GM23338 (cell line): ENCODE data around the gene TIMM23B. TPM values are rescaled to one million over a fixed set of nuclear protein-coding genes. Genes with fewer than 3 reads are reported as not detected.
"Not testable (repeated sequence)": the region's sequence is repeated elsewhere in the genome, so short reads cannot be mapped to it uniquely, and the experiment has no call there.

ENCODE experiments used
- ATAC-seq: fragments of 200-7000 bp; cut with Tn5 transposase; 3 replicates; pipeline ENCODE4 v1.9.1; 2020
- DNase-seq: peaks from one replicate; pipeline ENCODE4 v3.0.0-alpha.2; 2015; ENCODE audit warnings: low spot score
- H2AFZ ChIP-seq: fragments of 200-600 bp; sonication (generic); 2 replicates; pipeline ENCODE4 v1.8.0; 2016; ENCODE audit warnings: antibody characterized with exemption, mild to moderate bottlenecking, moderate library complexity
- H3F3A ChIP-seq: fragments of 200-600 bp; sonication (generic); replicated peaks from 2 replicates; pipeline ENCODE4 v1.8.0; 2017; ENCODE audit warnings: antibody characterized with exemption, mixed run types, low read depth
- H3K27ac ChIP-seq: fragments of 200-600 bp; sonication (generic); 2 replicates; pipeline ENCODE4 v1.6.1; 2016; ENCODE audit warnings: low read depth
- H3K27me3 ChIP-seq: fragments of 200-600 bp; sonication (generic); 2 replicates; pipeline ENCODE4 v1.8.0; 2016; ENCODE audit warnings: mild to moderate bottlenecking, mixed run types, moderate library complexity; ENCODE audit not compliant: insufficient read depth
- H3K36me3 ChIP-seq: fragments of 200-600 bp; sonication (generic); 2 replicates; pipeline ENCODE4 v1.8.0; 2016; ENCODE audit warnings: mild to moderate bottlenecking; ENCODE audit not compliant: insufficient read depth
- H3K4me1 ChIP-seq: fragments of 200-600 bp; sonication (generic); 2 replicates; pipeline ENCODE4 v1.8.0; 2016; ENCODE audit warnings: mild to moderate bottlenecking, moderate library complexity; ENCODE audit not compliant: insufficient read depth
- H3K4me2 ChIP-seq: fragments of 200-600 bp; sonication (generic); 2 replicates; pipeline ENCODE4 v1.7.1; 2017; ENCODE audit warnings: mixed run types
- H3K4me3 ChIP-seq: fragments of 200-600 bp; sonication (generic); 2 replicates; pipeline ENCODE4 v1.6.1; 2016; ENCODE audit warnings: mixed run types
- H3K79me2 ChIP-seq: fragments of 200-600 bp; sonication (generic); replicated peaks from 2 replicates; pipeline ENCODE4 v1.8.0; 2017; ENCODE audit warnings: mild to moderate bottlenecking; ENCODE audit not compliant: insufficient read depth
- H3K9me2 ChIP-seq: fragments of 200-600 bp; sonication (generic); 2 replicates; pipeline ENCODE4 v1.8.0; 2017; ENCODE audit not compliant: insufficient read depth
- H4K20me1 ChIP-seq: fragments of 200-600 bp; sonication (generic); replicated peaks from 2 replicates; pipeline ENCODE4 v1.8.0; 2017; ENCODE audit warnings: mild to moderate bottlenecking; ENCODE audit not compliant: insufficient read depth
- H3K27ac Mint-ChIP-seq: 2 replicates; pipeline ENCODE4 v1.8.0; 2020; ENCODE audit warnings: inconsistent platforms, mild to moderate bottlenecking, moderate library complexity, mixed read lengths
- H3K27me3 Mint-ChIP-seq: 3 replicates; pipeline ENCODE4 v1.8.0; 2022; ENCODE audit warnings: low read depth, mild to moderate bottlenecking, moderate library complexity, mixed read lengths, inconsistent platforms; ENCODE audit not compliant: insufficient read depth, poor library complexity
- H3K36me3 Mint-ChIP-seq: 3 replicates; pipeline ENCODE4 v1.8.0; 2021; ENCODE audit warnings: low read depth, mild to moderate bottlenecking, inconsistent platforms, moderate library complexity, mixed read lengths
- H3K4me1 Mint-ChIP-seq: 3 replicates; pipeline ENCODE4 v1.8.0; 2020; ENCODE audit warnings: mild to moderate bottlenecking, inconsistent platforms, mixed read lengths
- H3K4me3 Mint-ChIP-seq: 3 replicates; pipeline ENCODE4 v1.8.0; 2021; ENCODE audit warnings: moderate library complexity, mild to moderate bottlenecking, inconsistent platforms, mixed read lengths
- H3K9me3 Mint-ChIP-seq: 3 replicates; pipeline ENCODE4 v1.8.0; 2020; ENCODE audit warnings: moderate library complexity, mild to moderate bottlenecking, inconsistent platforms, mixed read lengths
- polyA plus RNA-seq: library from polyadenylated mRNA; unstranded; fragments of >200 nt; fragmentation: Nextera tagmentation; extraction: Ambion mirVana; gene quantifications from 2 replicates; pipeline ENCODE4 v1.2.1, GENCODE V29; 2016
- total RNA-seq: library from RNA; depleted of rRNA; stranded (reverse); fragments of >200 nt; shearing (Covaris generic); gene quantifications from 2 replicates; pipeline ENCODE4 v1.2.3, GENCODE V29; 2014

The TIMM23B gene
- total and polyA plus RNA-seq, 2 experiments from 2014 or later: 14.6 to 18.9 TPM

DNA sequence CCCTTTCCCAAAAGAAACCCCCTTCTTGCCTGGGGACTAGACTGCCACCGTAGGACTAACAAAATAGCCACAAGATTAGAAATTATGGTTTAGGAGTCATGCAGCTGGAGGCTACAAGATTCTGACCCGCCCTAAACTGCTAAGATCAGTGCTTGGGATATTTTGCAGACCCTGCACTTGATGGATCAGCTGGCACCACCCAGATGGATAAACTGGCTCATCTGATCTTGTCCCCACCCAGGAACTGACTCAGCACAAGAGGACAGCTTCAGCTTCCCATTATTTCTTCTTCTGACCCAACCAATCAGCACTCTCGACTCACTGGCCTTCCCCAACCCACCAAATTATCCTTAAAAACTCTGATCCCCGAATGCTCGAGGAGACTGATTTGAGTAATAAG lies 10.6 kb upstream of the TIMM23B start:
- H3K36me3 Mint-ChIP-seq: peaks cover 17% of the 10 kb centered on the region; the same call in 1 of the 3 replicates
- not testable (repeated sequence) for H3K27me3 Mint-ChIP-seq, DNase-seq, H3K4me1 Mint-ChIP-seq, H3K9me2 ChIP-seq, H4K20me1 ChIP-seq, H3K27ac Mint-ChIP-seq, H3K4me3 Mint-ChIP-seq, H3K4me2 ChIP-seq, H2AFZ ChIP-seq, H3F3A ChIP-seq, H3K9me3 Mint-ChIP-seq, ATAC-seq, H3K27ac ChIP-seq, H3K36me3 ChIP-seq, H3K4me3 ChIP-seq, H3K4me1 ChIP-seq, H3K27me3 ChIP-seq
- H3K79me2 ChIP-seq: peaks cover 15% of the 10 kb centered on the region

DNA sequence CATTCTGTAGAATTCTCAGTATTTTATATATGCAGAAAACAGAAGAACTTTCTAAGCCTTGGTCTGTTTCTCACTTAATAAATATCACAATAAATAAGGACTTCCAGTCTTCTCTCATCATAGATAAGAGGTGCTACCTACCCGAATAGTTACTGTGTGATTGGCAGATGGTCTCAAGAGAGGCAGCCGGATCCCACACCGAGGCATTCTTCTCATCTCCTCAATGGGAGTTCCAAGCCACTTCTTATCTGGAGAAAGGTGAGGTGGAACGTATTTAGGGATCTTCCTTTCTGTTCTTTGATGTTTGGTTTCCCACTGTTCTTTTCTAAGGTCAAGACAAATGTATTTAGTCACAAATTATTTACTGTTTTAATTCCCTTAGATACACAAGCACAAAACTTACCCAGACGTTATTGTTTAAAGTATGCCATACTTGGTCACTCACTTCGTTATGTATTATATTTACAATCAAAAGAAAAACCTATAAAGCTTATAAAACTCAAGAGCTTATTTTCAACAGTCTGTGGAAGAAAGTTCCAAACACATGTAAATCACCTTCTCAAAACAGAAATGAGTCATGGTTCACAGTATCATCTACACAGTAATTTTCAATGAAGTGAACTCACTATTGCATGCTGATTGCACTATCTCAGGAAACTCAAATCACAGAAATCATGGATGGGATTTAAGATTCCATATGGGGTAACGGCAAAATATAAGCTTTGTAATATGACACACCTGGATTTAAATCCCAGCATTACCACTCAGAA lies 9.7 kb upstream of the TIMM23B start:
- not testable (repeated sequence) for H3K4me1 ChIP-seq, H3K9me3 Mint-ChIP-seq, H3K36me3 ChIP-seq, H3K27ac ChIP-seq, ATAC-seq, H3K4me3 Mint-ChIP-seq, H3K4me3 ChIP-seq, H3K27me3 ChIP-seq, H3K27ac Mint-ChIP-seq, H3K9me2 ChIP-seq, H2AFZ ChIP-seq, H3K4me1 Mint-ChIP-seq, H3F3A ChIP-seq, H4K20me1 ChIP-seq, DNase-seq, H3K4me2 ChIP-seq, H3K27me3 Mint-ChIP-seq
- peaks cover 12% of the 10 kb centered on the region; the same call in 1 of the 3 replicates for H3K36me3 Mint-ChIP-seq
- peaks cover 23% of the 10 kb centered on the region for H3K79me2 ChIP-seq

DNA sequence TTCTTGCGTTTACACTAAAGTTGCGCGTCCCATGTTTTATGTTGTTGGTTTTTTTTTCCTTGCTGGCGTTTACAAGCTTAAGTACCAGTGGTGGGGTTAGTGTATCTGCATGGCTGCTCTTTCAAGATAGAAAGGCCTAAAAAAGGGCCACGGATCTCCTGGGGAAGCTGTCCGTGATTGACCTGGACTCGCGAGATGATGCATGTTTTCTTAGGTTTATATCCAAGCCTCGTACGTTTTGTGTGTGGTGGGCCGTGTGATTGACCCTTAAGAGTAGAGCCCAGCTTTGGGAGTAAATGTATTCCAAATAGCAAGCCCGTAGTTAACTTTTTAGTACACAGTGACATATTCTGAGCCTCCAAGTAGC lies 469 bp downstream of the TIMM23B start:
- DNase-seq, H3K9me3 Mint-ChIP-seq, H3K27me3 ChIP-seq, H3F3A ChIP-seq, H3K9me2 ChIP-seq, H2AFZ ChIP-seq, H3K4me1 ChIP-seq, H3K36me3 ChIP-seq, H3K27me3 Mint-ChIP-seq: not testable (repeated sequence)
- Histone ChIP-seq H3K4me2 (peak overlapping the region; percentile 97), H3K79me2 (peaks cover 70% of the 10 kb centered on the region), H3K4me3 (peak overlapping the region; percentile 74), H4K20me1 (peaks cover 14% of the 10 kb centered on the region; the same call in 1 of the 2 replicates), H3K27ac (peak overlapping the region; percentile 89; the same call in 1 of the 2 replicates)
- peak; percentile 8 for ATAC-seq
- peak overlapping the region; percentile 97 for H3K4me3 Mint-ChIP-seq
- H3K36me3 Mint-ChIP-seq: peaks cover 17% of the 10 kb centered on the region
- peak overlapping the region; percentile 98 for H3K27ac Mint-ChIP-seq
- H3K4me1 Mint-ChIP-seq: peaks cover 13% of the 10 kb centered on the region

DNA sequence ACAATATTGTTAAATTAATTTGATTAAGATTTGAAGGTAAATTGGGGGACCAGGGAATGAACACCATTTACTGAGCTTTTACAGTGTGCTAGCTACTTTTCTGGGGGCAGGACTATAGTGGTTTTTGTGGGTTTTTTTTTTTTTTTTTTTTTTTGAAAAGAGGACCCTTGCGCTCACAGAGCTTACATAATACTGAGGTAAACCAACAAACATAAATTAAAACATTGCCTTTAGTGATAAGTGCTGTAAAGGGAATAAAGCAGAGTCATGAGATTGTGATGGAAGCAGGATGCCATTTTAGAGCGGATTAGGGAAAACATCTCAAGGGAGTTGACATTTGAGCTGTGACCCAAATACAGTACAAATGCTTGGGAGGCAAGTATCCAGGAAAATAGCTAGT lies 1.8 kb downstream of the TIMM23B start:
- not testable (repeated sequence) for H3K4me2 ChIP-seq, H2AFZ ChIP-seq, ATAC-seq, H3K27me3 ChIP-seq, H3K4me3 ChIP-seq, H3K4me1 ChIP-seq, H3K36me3 ChIP-seq, H4K20me1 ChIP-seq, H3K27ac Mint-ChIP-seq, H3K9me3 Mint-ChIP-seq, H3K27ac ChIP-seq, H3K27me3 Mint-ChIP-seq, H3F3A ChIP-seq, DNase-seq, H3K9me2 ChIP-seq
- peaks cover 73% of the 10 kb centered on the region for H3K79me2 ChIP-seq
- peaks cover 21% of the 10 kb centered on the region for H3K36me3 Mint-ChIP-seq
- peaks cover 13% of the 10 kb centered on the region for H3K4me1 Mint-ChIP-seq
- peak overlapping the region; percentile 48; the same call in 2 of the 3 replicates for H3K4me3 Mint-ChIP-seq

DNA sequence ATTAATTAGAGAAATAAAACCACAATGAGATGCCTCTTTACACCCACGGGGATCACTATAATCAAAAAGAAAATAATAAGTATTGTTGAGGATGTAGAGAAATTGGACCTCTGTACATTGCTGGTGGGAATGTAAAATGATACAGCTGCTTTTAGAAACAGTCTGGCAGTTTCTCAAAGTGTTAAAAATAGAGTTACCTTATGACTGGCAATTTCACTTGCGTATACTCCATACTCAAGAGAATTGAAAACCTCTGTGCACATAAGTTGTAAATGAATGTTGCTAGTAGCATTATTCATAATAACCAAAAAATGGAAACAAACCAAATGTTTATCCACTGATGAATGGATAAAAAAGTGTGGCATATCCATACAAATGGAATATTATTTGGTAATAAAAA lies 6.3 kb downstream of the TIMM23B start:
- not testable (repeated sequence) for H3K27ac ChIP-seq, DNase-seq, H3K4me1 ChIP-seq, H3K4me2 ChIP-seq, H2AFZ ChIP-seq, H4K20me1 ChIP-seq, H3K9me3 Mint-ChIP-seq, H3K4me3 Mint-ChIP-seq, H3K27me3 ChIP-seq, ATAC-seq, H3K9me2 ChIP-seq, H3K36me3 ChIP-seq, H3K4me3 ChIP-seq, H3K27me3 Mint-ChIP-seq, H3K27ac Mint-ChIP-seq, H3F3A ChIP-seq, H3K4me1 Mint-ChIP-seq
- peaks cover 49% of the 10 kb centered on the region for H3K79me2 ChIP-seq
- H3K36me3 Mint-ChIP-seq: peaks cover 23% of the 10 kb centered on the region

DNA sequence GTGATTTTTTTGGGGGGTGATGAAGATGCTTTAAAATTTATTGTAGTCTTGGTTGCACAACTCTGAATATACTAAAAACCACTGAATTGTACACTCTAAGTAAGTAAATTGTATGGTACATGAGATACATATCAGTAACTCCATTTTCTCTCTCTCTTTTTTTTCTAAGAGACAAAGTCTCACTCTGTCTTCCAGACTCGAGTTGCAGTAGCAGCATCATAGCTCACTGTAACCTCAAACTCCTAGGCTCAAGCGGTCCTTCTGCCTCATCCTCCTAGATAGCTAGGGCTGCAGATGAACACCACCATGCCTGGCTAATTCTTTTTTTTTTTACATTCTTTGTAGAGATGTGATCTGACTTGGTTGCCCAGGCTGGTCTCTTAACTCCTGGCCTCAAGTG lies 6.9 kb downstream of the TIMM23B start:
- H3K9me2 ChIP-seq, H3K27me3 Mint-ChIP-seq, H3K4me2 ChIP-seq, H3K4me3 Mint-ChIP-seq, H3K27ac ChIP-seq, H3K27me3 ChIP-seq, ATAC-seq, DNase-seq, H3K36me3 ChIP-seq, H3K4me1 Mint-ChIP-seq, H3K27ac Mint-ChIP-seq, H4K20me1 ChIP-seq, H2AFZ ChIP-seq, H3K9me3 Mint-ChIP-seq, H3F3A ChIP-seq, H3K4me3 ChIP-seq, H3K4me1 ChIP-seq: not testable (repeated sequence)
- H3K79me2 ChIP-seq: peaks cover 43% of the 10 kb centered on the region
- peaks cover 22% of the 10 kb centered on the region for H3K36me3 Mint-ChIP-seq
